Peyer's patch (tissue), 4 donors: ENCODE data around the gene ZNF830.

Experiments used
- POLR2A ChIP-seq, 2 donors: fragments of 450-650 bp; IDR thresholded peaks; one replicate each; pipeline ENCODE4 v1.5.1; 2017; ENCODE audit warnings: antibody characterized with exemption in 2 of 2, mild to moderate bottlenecking in 2 of 2, moderate library complexity in 2 of 2
- TF ChIP-seq, protein P1 (sequence below), 6 experiments: fragments of 450-650 bp in 4 of 6; fragments of 200-600 bp in 2 of 6; sonication (generic) in 1 of 6; IDR thresholded peaks; one replicate each; pipeline ENCODE4 v1.5.1; 2017 to 2019; ENCODE audit warnings: antibody characterized with exemption in 6 of 6, mild to moderate bottlenecking in 3 of 6, moderate library complexity in 1 of 6

DNA sequence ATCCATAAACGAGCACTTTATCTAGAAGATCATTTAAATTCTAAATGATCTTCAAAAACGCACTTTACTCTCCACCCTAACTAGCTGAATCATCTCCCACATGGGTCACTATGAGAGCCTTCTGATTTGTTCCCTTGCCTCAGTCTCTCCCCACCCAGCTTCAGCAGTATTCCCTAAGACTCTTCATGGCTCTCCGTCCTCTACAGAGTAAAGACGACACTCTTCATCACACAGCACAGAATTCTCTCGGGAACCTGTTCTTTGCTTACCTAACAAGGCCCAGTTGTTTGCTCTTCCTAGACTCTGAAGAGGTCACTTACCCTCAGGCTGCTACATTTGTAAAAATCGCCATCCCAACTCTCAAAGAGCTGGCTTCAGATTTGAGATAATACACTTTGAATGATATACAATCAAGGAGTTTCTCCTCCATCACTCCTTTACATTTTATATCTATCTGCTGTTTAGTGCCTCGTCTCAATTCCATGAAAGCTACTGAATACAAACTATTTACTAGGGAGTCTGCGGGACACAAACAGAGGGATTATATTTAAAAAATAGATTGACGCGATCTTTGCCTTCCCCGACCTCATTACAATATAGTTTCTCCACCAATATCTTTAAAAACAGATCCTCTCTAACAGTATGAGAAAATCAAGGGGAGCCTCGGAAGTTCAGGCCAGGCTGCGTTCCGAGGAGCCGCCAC lies 18.5 kb downstream of the ZNF830 start:
- TF ChIP-seq, protein P1, sequence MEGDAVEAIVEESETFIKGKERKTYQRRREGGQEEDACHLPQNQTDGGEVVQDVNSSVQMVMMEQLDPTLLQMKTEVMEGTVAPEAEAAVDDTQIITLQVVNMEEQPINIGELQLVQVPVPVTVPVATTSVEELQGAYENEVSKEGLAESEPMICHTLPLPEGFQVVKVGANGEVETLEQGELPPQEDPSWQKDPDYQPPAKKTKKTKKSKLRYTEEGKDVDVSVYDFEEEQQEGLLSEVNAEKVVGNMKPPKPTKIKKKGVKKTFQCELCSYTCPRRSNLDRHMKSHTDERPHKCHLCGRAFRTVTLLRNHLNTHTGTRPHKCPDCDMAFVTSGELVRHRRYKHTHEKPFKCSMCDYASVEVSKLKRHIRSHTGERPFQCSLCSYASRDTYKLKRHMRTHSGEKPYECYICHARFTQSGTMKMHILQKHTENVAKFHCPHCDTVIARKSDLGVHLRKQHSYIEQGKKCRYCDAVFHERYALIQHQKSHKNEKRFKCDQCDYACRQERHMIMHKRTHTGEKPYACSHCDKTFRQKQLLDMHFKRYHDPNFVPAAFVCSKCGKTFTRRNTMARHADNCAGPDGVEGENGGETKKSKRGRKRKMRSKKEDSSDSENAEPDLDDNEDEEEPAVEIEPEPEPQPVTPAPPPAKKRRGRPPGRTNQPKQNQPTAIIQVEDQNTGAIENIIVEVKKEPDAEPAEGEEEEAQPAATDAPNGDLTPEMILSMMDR (IDR thresholded peaks at IDR 0.05): no peak
- peak in 1 of 2 donors; percentile 37 for TF ChIP-seq POLR2A (IDR thresholded peaks at IDR 0.05)
